Glomerular visceral epithelial cell (primary cell): Measurements from ENCODE around the gene DYNLT5.
A peak's percentile ranks its signal among the peaks of the same experiment; 100 is the strongest.
"Not testable (repeated sequence)": the region's sequence is repeated elsewhere in the genome, so short reads cannot be mapped to it uniquely, and the experiment has no call there.

Experiments used
- DNase-seq: peaks from one replicate; pipeline ENCODE4 v3.0.0-alpha.2; 2016; ENCODE audit errors: extremely low spot score

DYNLT5 gene

DNA sequence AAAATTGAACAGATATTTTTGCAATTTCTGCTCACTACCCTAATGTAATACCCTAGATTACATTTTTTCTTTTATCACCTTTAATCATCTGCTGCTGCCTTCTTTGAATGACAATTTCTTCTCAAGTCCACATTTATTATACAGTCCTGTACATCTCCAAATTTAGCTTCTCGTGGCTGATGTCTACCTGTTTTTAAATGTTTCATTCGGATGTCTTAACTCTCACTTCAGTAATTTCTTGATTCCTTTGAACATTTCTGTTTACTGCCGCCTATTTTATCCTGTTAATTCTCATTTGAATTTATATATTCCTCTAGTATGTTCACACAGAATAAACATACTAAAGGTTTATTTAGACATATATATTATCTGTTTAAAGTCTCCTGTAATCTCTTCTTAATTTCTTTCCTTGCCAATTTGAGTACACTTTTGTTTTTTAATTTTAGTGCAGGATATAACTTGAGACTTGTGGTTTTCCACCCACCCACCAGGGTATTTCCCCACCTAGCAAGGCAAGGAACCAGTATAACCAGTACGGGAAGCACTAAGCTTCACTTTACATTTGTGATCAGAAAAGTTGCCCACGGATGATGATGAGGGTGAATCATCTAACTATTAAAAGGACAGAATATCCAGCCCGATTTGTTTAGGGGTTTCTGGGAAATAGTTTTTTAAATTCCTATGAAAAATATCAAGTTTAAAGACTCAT is 36.1 kb downstream of the DYNLT5 start:
- no peak for DNase-seq

DNA sequence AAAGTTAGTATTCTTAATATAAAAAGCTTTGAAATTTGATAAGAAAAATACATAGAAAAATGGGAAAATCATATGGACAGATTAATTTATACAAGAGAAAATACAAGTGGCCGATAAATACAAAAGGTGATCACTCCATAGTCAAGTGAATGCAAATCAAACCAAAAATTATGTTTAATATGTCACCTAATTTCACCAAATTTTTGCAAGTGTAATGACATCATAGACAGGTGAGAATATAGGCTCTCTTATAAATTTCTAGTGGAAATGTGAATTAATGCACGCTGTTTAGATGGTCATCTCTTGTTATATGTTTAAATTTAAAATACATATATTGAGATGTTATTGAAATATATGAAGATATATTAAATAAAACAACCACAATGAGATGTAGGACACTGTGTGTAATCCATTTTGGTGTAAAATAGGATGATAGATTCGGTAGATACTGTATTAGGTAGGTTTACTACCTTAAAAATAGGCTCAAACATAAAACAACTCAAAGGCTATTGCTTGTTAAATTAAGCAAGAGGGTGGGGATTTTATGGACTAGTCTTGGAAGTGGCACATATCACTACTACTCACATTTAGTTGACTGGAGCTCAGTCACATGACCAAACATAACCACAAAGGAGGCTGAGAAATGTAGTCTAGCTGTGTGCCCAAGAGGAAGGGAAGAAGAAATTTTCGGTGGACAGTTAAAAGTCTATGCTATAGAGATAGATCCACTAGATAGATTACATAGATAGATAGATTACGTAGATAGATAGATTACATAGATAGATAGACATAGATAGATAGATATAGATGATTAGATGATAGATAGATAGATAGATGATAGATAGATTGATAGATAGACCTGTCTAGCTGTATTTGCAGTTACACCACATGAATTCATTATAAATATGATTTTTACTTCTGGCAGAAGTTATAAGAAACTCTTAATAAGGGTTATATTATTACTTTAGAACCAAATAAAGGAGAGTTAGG is 39.7 kb downstream of the DYNLT5 start:
- DNase-seq, result no peak

DNA sequence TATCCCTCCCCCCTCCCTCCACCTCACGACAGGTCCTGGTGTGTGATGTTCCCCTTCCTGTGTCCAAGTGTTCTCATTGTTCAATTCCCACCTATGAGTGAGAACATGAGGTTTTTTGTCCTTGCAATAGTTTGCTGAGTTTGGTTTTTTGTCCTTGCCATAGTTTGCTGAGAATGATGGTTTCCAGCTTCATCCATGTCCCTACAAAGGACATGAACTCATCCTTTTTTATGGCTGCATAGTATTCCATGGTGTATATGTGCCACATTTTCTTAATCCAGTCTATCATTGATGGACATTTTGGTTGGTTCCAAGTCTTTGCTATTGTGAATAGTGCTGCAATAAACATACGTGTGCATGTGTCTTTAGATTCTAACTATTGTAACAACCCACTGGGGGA is 43.6 kb downstream of the DYNLT5 start:
- DNase-seq, result not testable (repeated sequence)

DNA sequence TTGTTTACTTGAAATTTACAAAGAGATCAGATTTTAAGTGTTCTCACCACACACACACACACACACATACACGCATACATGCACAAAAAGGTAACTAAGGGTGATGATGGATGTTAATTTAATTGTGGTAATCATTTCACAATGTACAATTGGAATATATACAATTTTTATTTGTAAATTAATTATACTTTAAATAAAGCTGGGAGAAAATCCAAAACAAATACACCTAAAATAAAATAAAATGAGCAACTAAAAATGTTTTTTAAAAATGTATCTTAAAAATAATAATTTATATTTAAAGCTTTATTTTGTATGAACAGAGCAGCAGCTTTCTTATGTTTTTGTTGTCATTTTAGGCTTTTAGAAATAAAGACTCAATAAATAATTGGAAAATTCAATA is 57.0 kb downstream of the DYNLT5 start:
- no peak for DNase-seq

DNA sequence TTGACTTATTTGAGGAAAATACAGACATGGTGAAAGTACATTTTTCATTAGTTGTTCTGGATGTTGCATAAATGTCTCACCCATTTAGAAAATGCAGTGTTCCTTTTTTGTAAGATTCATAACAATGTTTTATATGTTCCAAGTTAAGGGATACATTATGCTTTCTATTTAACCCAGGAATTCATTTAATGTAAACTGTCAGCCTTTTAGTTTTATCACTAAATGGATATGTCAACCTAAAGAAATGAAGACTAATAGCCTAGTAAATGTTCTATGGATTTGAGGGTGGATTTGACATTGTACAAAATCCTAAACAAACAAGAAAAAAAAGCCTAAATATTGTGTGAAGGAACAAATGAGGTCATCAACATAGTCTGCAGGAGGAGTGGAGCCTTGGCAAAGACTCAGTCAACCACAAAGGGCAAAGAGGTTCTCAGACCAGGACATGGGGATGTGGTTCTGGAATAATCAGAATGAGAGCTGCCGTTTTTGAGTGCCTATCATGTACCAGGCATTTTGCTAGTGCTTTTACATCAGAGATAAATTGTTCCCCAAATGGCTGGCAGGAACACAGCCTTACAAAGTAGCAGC is 57.6 kb downstream of the DYNLT5 start:
- DNase-seq, result peak; percentile 22

DNA sequence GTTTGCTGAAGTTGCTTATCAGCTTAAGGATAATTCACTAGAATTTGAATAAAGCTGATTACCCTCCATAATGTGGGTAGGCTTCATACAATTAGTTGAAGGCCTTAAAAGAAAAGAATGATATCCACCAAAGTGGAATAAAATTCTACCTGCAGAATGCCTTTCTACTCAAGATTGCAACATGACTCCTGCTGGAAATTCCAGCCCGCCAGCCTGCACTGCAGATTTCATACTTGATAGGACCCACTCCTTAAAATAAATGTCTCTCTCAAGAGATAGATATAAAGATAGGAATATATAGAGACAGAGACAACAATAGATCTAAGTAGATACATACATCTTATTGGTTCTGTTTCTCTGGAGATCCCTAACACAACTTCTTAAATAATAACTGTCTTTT is 72.5 kb downstream of the DYNLT5 start:
- no peak for DNase-seq
